ENCODE measurements around the gene FAM241B. TPM values are rescaled to one million over a fixed set of nuclear protein-coding genes. Genes with fewer than 3 reads are reported as not detected.

FAM241B gene
- total RNA-seq, 1 donor from 2014 or later: 2.6 TPM

- Mint-ChIP-seq H3K27me3 (ENCODE audit: insufficient read depth, low read depth) (peaks cover 11% of the 10 kb centered on the region), H3K4me3 (no peak overlapping the region), H3K36me3 (no peaks in the 10 kb centered on the region), H3K4me1 (no peaks in the 10 kb centered on the region), H3K9me3 (peaks cover 7% of the 10 kb centered on the region), H3K27ac (no peak overlapping the region)
- no peak for TF ChIP-seq EZH2 (IDR thresholded peaks at IDR 0.05)
- TF ChIP-seq EZH2phosphoT487 (IDR thresholded peaks at IDR 0.05): no peak
- no peak for TF ChIP-seq CTCF (IDR thresholded peaks at IDR 0.05)
- H2AFZ ChIP-seq (replicated peaks): no peak overlapping the region
- H3K4me3 ChIP-seq: no peak overlapping the region
- no peak overlapping the region for H3K4me2 ChIP-seq
- no peaks in the 10 kb centered on the region for H3K36me3 ChIP-seq
- H3K27ac ChIP-seq: no peak overlapping the region
- no peaks in the 10 kb centered on the region for H3F3A ChIP-seq (ENCODE audit: low read depth)
- H3K27me3 ChIP-seq: no peaks in the 10 kb centered on the region
- no peak for DNase-seq (ENCODE audit: low spot score)
- no peaks in the 10 kb centered on the region for H3K79me2 ChIP-seq (ENCODE audit: low read depth)
- H3K9me3 ChIP-seq (ENCODE audit: low read depth): no peaks in the 10 kb centered on the region
- H3K9ac ChIP-seq: no peak overlapping the region
- H3K4me1 ChIP-seq: peaks cover 9% of the 10 kb centered on the region
- H4K20me1 ChIP-seq (ENCODE audit: low read depth): no peaks in the 10 kb centered on the region
Measured at GRCh38 chr10:69618746-69619145, 11.3 kb upstream of the FAM241B start.

- Histone ChIP-seq H3K79me2 (ENCODE audit: low read depth) (no peaks in the 10 kb centered on the region), H3K27ac (no peak overlapping the region), H4K20me1 (ENCODE audit: low read depth) (no peaks in the 10 kb centered on the region), H3F3A (ENCODE audit: low read depth) (no peaks in the 10 kb centered on the region), H3K9ac (no peak overlapping the region), H3K4me3 (no peak overlapping the region), H3K9me3 (ENCODE audit: low read depth) (no peaks in the 10 kb centered on the region), H3K36me3 (no peaks in the 10 kb centered on the region), H3K27me3 (no peaks in the 10 kb centered on the region), H2AFZ (replicated peaks) (no peak overlapping the region), H3K4me1 (peaks cover 9% of the 10 kb centered on the region), H3K4me2 (no peak overlapping the region)
- H3K36me3 Mint-ChIP-seq: no peaks in the 10 kb centered on the region
- no peaks in the 10 kb centered on the region for H3K4me1 Mint-ChIP-seq
- no peak for DNase-seq (ENCODE audit: low spot score)
- peaks cover 11% of the 10 kb centered on the region for H3K9me3 Mint-ChIP-seq
- H3K27ac Mint-ChIP-seq: no peak overlapping the region
- TF ChIP-seq EZH2 (IDR thresholded peaks at IDR 0.05) (no peak), CTCF (IDR thresholded peaks at IDR 0.05) (no peak), EZH2phosphoT487 (IDR thresholded peaks at IDR 0.05) (no peak)
- H3K27me3 Mint-ChIP-seq (ENCODE audit: insufficient read depth, low read depth): peaks cover 11% of the 10 kb centered on the region
- H3K4me3 Mint-ChIP-seq: no peak overlapping the region
Measured at GRCh38 chr10:69619626-69620025, 10.4 kb upstream of the FAM241B start.

GRCh38 chr10:69620625-69621024 is 9.4 kb upstream of the FAM241B start:
- Histone ChIP-seq H3K4me1 (peaks cover 9% of the 10 kb centered on the region), H3K9ac (no peak overlapping the region), H3K4me2 (peak overlapping the region; percentile 25), H3F3A (ENCODE audit: low read depth) (no peaks in the 10 kb centered on the region), H4K20me1 (ENCODE audit: low read depth) (no peaks in the 10 kb centered on the region), H3K79me2 (ENCODE audit: low read depth) (no peaks in the 10 kb centered on the region), H3K36me3 (no peaks in the 10 kb centered on the region), H3K27ac (no peak overlapping the region), H3K9me3 (ENCODE audit: low read depth) (no peaks in the 10 kb centered on the region), H3K4me3 (no peak overlapping the region), H3K27me3 (no peaks in the 10 kb centered on the region), H2AFZ (replicated peaks) (peak overlapping the region; percentile 60)
- Mint-ChIP-seq H3K27ac (no peak overlapping the region), H3K4me3 (no peak overlapping the region), H3K9me3 (peaks cover 11% of the 10 kb centered on the region), H3K36me3 (no peaks in the 10 kb centered on the region), H3K4me1 (no peaks in the 10 kb centered on the region), H3K27me3 (ENCODE audit: insufficient read depth, low read depth) (peaks cover 11% of the 10 kb centered on the region)
- DNase-seq (ENCODE audit: low spot score): no peak
- TF ChIP-seq EZH2phosphoT487 (IDR thresholded peaks at IDR 0.05): no peak
- no peak for TF ChIP-seq EZH2 (IDR thresholded peaks at IDR 0.05)
- TF ChIP-seq CTCF (IDR thresholded peaks at IDR 0.05): no peak
